GM12865 (cell line): Measurements from ENCODE around the gene HAUS6.

Source experiments
- DNase-seq: peaks from one replicate; pipeline ENCODE4 v3.0.0; 2010; ENCODE audit warnings: low read depth
- H3K4me3 ChIP-seq: 2 replicates; pipeline ENCODE4 v1.5.1; 2011; ENCODE audit warnings: mild to moderate bottlenecking, low read depth, low read length, control low read depth
- CTCF ChIP-seq: IDR thresholded peaks from 2 replicates; pipeline ENCODE4 v1.5.1; 2011; ENCODE audit warnings: low read length, control low read depth, low read depth, inconsistent platforms; ENCODE audit not compliant: insufficient read depth; ENCODE audit errors: missing control alignments

HAUS6 gene

DNA sequence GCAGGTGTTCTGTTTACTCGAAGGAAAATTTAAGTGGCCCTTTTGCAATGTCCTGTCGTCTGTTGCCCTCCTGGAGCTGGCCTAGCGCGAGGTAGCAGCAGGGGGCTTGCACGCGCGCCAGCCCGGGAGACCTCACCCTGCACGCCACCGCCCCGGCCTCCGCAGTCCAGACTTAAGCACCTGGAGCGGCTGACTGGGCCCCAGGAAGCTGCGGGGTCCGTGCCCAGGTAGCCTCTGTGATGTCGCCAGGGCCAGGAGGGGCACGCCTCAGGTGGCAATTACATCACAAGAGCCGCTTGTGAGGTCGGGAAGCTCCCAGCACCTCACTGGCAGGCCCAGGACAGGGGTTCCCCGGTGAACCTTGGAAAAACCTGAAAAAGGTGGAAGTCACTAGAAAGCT, 69.7 kb downstream of the HAUS6 start, which contains the start of gene SAXO1:
TSS of gene SAXO1 (minus strand) at position 195 of the 400 bp plus-strand sequence. CDS start 301 bp downstream, outside the sequence.
- H3K4me3 ChIP-seq: no peak within 1 kb of the TSS
- no peak for DNase-seq
- TF ChIP-seq CTCF: no peak

DNA sequence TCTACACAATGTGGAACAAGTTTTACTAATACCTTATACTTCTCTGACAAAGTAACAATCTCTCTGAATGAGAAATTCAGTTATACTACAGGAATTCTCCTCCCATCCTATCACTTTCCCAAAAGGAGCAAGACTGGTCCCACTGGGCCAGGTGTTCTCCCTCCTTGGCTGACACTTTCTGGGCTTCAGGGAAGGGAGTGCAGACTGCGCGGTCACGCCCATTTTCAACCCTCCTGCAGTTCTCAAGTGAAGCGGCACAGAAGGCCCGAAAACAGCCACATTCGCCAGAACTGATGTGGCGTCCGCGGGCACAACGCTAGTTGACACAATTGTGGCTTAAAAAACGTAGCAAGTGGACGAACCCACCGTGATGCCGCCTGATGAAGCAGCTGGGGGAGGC, 70.3 kb downstream of the HAUS6 start:
- no peak for TF ChIP-seq CTCF
- no peak for DNase-seq
- H3K4me3 ChIP-seq: no peak overlapping the region

DNA sequence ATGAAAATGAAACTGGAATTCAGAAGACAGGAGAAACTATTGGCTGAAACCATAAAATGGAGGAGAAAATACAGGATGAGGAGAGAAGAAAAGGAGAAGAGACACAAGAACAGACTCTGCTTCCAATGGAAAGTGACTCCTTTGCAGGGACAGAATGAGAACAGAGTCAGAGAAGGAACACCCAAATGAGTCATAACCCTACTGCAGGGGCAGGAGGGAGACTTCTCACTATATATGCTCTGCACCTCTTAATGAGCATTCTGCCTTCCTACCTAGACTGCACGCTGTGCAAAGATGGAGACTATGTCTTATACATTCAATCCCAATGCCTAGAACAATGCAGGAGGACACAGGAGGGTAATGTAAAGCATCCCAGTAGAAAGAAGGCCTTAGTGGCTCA, 71.8 kb downstream of the HAUS6 start:
- no peak for TF ChIP-seq CTCF
- no peak overlapping the region for H3K4me3 ChIP-seq
- DNase-seq: no peak

DNA sequence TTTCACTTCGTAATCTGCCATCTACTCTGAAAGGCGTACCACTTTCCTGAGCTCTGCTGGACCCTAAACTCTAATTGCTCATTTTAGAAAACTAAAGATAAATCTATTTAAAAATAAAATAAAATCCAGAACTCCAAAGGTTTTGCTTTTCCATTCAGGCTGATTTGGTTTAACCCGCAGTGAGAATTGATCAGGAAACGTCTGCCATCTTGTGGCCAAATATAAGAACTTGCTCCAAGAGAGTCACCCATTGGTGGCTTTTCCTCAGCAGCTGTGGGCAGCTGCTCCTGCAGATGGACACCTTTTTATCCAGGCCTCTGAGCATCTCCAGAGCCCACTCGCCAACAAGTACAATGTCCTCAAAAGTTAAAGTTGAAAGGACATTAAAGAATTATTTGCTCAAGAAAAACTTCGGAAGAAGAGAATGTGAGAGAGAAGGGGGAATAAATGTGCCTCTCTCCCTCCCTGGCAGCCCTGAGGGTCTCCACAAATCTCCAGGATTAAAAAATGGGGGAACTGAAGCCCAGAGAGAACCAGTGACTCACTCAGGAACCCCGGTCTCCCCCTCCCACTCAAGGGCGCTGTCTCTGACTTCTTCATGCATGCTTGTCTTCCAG, 73.8 kb downstream of the HAUS6 start:
- H3K4me3 ChIP-seq: no peak overlapping the region
- peak; percentile 61 for TF ChIP-seq CTCF
- peak; percentile 65 for DNase-seq

GRCh38 chr9:19027825-19028224, 74.9 kb downstream of the HAUS6 start:
- no peak for TF ChIP-seq CTCF
- no peak overlapping the region for H3K4me3 ChIP-seq
- no peak for DNase-seq

GRCh38 chr9:19026375-19026774, 76.3 kb downstream of the HAUS6 start:
- no peak for TF ChIP-seq CTCF
- no peak overlapping the region for H3K4me3 ChIP-seq
- no peak for DNase-seq

DNA sequence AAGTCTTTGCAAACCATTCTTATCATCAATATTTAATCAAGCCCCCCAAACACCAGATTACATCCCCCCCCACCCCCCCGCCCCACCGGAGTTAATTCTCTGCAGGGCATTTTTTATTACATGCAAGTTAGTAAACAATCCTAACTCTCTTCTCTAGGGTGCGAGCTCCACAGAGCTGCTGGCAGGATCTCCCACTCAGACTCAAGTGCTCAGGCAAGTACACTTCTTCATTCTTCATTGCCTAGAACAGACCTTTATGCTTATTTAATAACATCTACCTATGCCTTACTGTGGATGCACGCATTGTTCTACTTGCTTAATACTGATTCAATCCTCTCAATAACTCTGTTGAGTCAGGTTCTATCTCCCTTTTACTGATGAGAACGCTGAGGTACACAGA, 79.6 kb downstream of the HAUS6 start:
- no peak for TF ChIP-seq CTCF
- no peak overlapping the region for H3K4me3 ChIP-seq

More for the DNA sequence above, 79.6 kb downstream of the HAUS6 start:
- DNase-seq: no peak
